22Rv1 (cell line): ENCODE data around the gene RCAN2.

Experiments
- H3K27ac ChIP-seq: fragments of 450-650 bp; 2 replicates; pipeline ENCODE4 v1.5.1; 2017
- ZFX ChIP-seq: fragments of 450-650 bp; IDR thresholded peaks from 2 replicates; pipeline ENCODE4 v1.6.1; 2017; ENCODE audit warnings: antibody characterized with exemption, borderline replicate concordance
- TF ChIP-seq, protein P1 (sequence below): fragments of 450-650 bp; IDR thresholded peaks from 2 replicates; pipeline ENCODE4 v1.5.1; 2017; ENCODE audit warnings: mild to moderate bottlenecking

Gene RCAN2

GRCh38 chr6:46299253-46299652, 192.0 kb downstream of the RCAN2 start:
- no peak for TF ChIP-seq ZFX
- TF ChIP-seq, protein P1, sequence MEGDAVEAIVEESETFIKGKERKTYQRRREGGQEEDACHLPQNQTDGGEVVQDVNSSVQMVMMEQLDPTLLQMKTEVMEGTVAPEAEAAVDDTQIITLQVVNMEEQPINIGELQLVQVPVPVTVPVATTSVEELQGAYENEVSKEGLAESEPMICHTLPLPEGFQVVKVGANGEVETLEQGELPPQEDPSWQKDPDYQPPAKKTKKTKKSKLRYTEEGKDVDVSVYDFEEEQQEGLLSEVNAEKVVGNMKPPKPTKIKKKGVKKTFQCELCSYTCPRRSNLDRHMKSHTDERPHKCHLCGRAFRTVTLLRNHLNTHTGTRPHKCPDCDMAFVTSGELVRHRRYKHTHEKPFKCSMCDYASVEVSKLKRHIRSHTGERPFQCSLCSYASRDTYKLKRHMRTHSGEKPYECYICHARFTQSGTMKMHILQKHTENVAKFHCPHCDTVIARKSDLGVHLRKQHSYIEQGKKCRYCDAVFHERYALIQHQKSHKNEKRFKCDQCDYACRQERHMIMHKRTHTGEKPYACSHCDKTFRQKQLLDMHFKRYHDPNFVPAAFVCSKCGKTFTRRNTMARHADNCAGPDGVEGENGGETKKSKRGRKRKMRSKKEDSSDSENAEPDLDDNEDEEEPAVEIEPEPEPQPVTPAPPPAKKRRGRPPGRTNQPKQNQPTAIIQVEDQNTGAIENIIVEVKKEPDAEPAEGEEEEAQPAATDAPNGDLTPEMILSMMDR = no peak
- H3K27ac ChIP-seq = no peak overlapping the region

GRCh38 chr6:46296586-46296985, 194.7 kb downstream of the RCAN2 start:
- TF ChIP-seq, protein P1 = no peak
- TF ChIP-seq ZFX = no peak
- H3K27ac ChIP-seq = no peak overlapping the region

GRCh38 chr6:46293641-46294316, 197.5 kb downstream of the RCAN2 start:
- H3K27ac ChIP-seq = no peak overlapping the region
- TF ChIP-seq ZFX = no peak
- TF ChIP-seq, protein P1 = no peak

- H3K27ac ChIP-seq = no peak overlapping the region
- TF ChIP-seq ZFX = no peak
- TF ChIP-seq, protein P1 = no peak
Observed at GRCh38 chr6:46291880-46292279, 199.4 kb downstream of the RCAN2 start.

- no peak overlapping the region for H3K27ac ChIP-seq
- no peak for TF ChIP-seq ZFX
- TF ChIP-seq, protein P1 = no peak
Observed at GRCh38 chr6:46291275-46291633, 200.0 kb downstream of the RCAN2 start.

GRCh38 chr6:46290421-46291274, 200.6 kb downstream of the RCAN2 start:
- no peak overlapping the region for H3K27ac ChIP-seq
- TF ChIP-seq ZFX = no peak
- TF ChIP-seq, protein P1 = no peak

GRCh38 chr6:46289898-46290297, 201.4 kb downstream of the RCAN2 start:
- TF ChIP-seq ZFX = no peak
- TF ChIP-seq, protein P1 = no peak
- no peak overlapping the region for H3K27ac ChIP-seq
